Upper lobe of right lung (tissue), 1 donor: ENCODE measurements around the gene DYNLT5. TPM values are rescaled to one million over a fixed set of nuclear protein-coding genes. Genes with fewer than 3 reads are reported as not detected.
"Not testable (repeated sequence)": the region's sequence is repeated elsewhere in the genome, so short reads cannot be mapped to it uniquely, and the experiment has no call there.

Source experiments
- ATAC-seq: fragments of 200-7000 bp; cut with Tn5 transposase; one replicate; pipeline ENCODE4 v1.9.1; 2020; ENCODE audit warnings: mild to moderate bottlenecking, moderate library complexity
- DNase-seq: peaks from one replicate; pipeline ENCODE4 v3.0.0-alpha.2; 2020
- H3K27ac ChIP-seq: fragments of 200-600 bp; one replicate; pipeline ENCODE4 v1.8.0; 2022
- H3K27me3 ChIP-seq: fragments of 200-600 bp; one replicate; pipeline ENCODE4 v1.8.0; 2022; ENCODE audit warnings: mild to moderate bottlenecking
- H3K36me3 ChIP-seq: fragments of 200-600 bp; one replicate; pipeline ENCODE4 v1.8.0; 2022
- H3K4me1 ChIP-seq: fragments of 200-600 bp; one replicate; pipeline ENCODE4 v1.8.0; 2022
- H3K4me3 ChIP-seq: fragments of 200-600 bp; one replicate; pipeline ENCODE4 v1.8.0; 2022; ENCODE audit warnings: mild to moderate bottlenecking
- H3K9me3 ChIP-seq: fragments of 200-600 bp; one replicate; pipeline ENCODE4 v1.8.0; 2022
- CTCF ChIP-seq: fragments of 200-600 bp; IDR thresholded peaks from one replicate; pipeline ENCODE4 v1.8.0; 2022; ENCODE audit warnings: antibody characterized with exemption
- intact Hi-C: fragments of 100-400 bp; cut with DNase I; formaldehyde crosslinking; loops from one replicate; pipeline ENCODE4 v1.11.0; 2022
- total RNA-seq: library from RNA; stranded (reverse); fragmentation: NEBNext Ultra II Directional; extraction: Animal tissue kit (Norgen Biotek cat#: 25700); gene quantifications from one replicate; pipeline ENCODE4 v1.2.1, GENCODE V29; 2021
- donor health status: DM: no; HTN: yes; CAD: no; lungs with severe emphysema.

DYNLT5 gene
- total RNA-seq, 1 donor from 2014 or later = 3.3 TPM

GRCh38 chr1:66778266-66778665 lies 26.0 kb downstream of the DYNLT5 start:
- intact Hi-C loops = no loop called here
- no peak for TF ChIP-seq CTCF
- H3K36me3 ChIP-seq = no peaks in the 10 kb centered on the region
- no peak overlapping the region for H3K27ac ChIP-seq
- no peaks in the 10 kb centered on the region for H3K9me3 ChIP-seq
- H3K4me1 ChIP-seq = no peaks in the 10 kb centered on the region
- DNase-seq = no peak
- no peaks in the 10 kb centered on the region for H3K27me3 ChIP-seq
- ATAC-seq = no peak
- no peak overlapping the region for H3K4me3 ChIP-seq

- DNase-seq (no peak), ATAC-seq (no peak)
- no peak overlapping the region for H3K27ac ChIP-seq
- no peaks in the 10 kb centered on the region for H3K36me3 ChIP-seq
- no peaks in the 10 kb centered on the region for H3K4me1 ChIP-seq
- H3K27me3 ChIP-seq = no peaks in the 10 kb centered on the region
- H3K9me3 ChIP-seq = no peaks in the 10 kb centered on the region
- intact Hi-C loops = no loop called here
- TF ChIP-seq CTCF = no peak
- peak overlapping the region; percentile 10 for H3K4me3 ChIP-seq
These were observed 26.7 kb downstream of the DYNLT5 start for GRCh38 chr1:66778969-66779368.

- ATAC-seq = no peak
- Histone ChIP-seq H3K9me3 (no peaks in the 10 kb centered on the region), H3K27ac (no peak overlapping the region), H3K4me3 (no peak overlapping the region), H3K4me1 (no peaks in the 10 kb centered on the region), H3K36me3 (no peaks in the 10 kb centered on the region), H3K27me3 (no peaks in the 10 kb centered on the region)
- no peak for DNase-seq
- TF ChIP-seq CTCF = no peak
- intact Hi-C loops = no loop called here
These were observed 27.3 kb downstream of the DYNLT5 start for GRCh38 chr1:66779475-66780078.

GRCh38 chr1:66785800-66786199 lies 33.5 kb downstream of the DYNLT5 start:
- DNase-seq, H3K27ac ChIP-seq, H3K27me3 ChIP-seq, ATAC-seq, H3K4me1 ChIP-seq, H3K36me3 ChIP-seq, H3K4me3 ChIP-seq, H3K9me3 ChIP-seq, intact Hi-C loops: not testable (repeated sequence)

GRCh38 chr1:66787641-66788040 lies 35.4 kb downstream of the DYNLT5 start:
- ATAC-seq (no peak), DNase-seq (no peak)
- intact Hi-C loops = no loop called here

More at GRCh38 chr1:66787641-66788040, 35.4 kb downstream of the DYNLT5 start:
- TF ChIP-seq CTCF = no peak
- H3K27ac ChIP-seq = no peak overlapping the region
- H3K27me3 ChIP-seq = no peaks in the 10 kb centered on the region
- H3K36me3 ChIP-seq = no peaks in the 10 kb centered on the region
- no peak overlapping the region for H3K4me3 ChIP-seq
- H3K4me1 ChIP-seq = no peaks in the 10 kb centered on the region
- H3K9me3 ChIP-seq = no peaks in the 10 kb centered on the region
